ENCODE data around the gene LILRA2. TPM values are rescaled to one million over a fixed set of nuclear protein-coding genes. Genes with fewer than 3 reads are reported as not detected.

Gene LILRA2
- total and polyA plus RNA-seq, 2 experiments from 2014 or later, result not detected

DNA sequence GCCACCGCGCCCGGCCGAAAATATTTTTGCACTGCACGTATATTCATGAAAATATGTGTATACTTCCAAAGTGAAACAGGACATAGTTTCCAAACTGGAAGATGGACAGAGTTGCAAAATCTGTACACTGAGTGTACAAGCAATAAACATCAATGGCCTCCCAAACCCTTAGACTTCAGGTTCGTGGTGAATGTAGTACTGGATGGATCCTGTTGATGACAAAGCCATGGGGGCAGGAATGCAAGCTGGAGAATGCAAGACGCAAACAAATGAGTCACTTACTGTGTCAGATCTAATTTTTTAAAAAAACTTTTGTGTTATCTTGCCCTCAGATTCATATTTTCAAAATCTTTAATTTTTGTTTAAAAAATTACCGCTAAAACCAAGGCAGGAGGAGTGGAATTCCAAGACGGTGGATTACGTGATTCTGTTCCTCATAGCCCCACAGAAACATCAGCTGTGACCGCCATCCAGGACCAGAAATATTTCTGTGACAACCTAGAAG lies 12.7 kb upstream of the LILRA2 start (continued):
- TF ChIP-seq, protein P1, sequence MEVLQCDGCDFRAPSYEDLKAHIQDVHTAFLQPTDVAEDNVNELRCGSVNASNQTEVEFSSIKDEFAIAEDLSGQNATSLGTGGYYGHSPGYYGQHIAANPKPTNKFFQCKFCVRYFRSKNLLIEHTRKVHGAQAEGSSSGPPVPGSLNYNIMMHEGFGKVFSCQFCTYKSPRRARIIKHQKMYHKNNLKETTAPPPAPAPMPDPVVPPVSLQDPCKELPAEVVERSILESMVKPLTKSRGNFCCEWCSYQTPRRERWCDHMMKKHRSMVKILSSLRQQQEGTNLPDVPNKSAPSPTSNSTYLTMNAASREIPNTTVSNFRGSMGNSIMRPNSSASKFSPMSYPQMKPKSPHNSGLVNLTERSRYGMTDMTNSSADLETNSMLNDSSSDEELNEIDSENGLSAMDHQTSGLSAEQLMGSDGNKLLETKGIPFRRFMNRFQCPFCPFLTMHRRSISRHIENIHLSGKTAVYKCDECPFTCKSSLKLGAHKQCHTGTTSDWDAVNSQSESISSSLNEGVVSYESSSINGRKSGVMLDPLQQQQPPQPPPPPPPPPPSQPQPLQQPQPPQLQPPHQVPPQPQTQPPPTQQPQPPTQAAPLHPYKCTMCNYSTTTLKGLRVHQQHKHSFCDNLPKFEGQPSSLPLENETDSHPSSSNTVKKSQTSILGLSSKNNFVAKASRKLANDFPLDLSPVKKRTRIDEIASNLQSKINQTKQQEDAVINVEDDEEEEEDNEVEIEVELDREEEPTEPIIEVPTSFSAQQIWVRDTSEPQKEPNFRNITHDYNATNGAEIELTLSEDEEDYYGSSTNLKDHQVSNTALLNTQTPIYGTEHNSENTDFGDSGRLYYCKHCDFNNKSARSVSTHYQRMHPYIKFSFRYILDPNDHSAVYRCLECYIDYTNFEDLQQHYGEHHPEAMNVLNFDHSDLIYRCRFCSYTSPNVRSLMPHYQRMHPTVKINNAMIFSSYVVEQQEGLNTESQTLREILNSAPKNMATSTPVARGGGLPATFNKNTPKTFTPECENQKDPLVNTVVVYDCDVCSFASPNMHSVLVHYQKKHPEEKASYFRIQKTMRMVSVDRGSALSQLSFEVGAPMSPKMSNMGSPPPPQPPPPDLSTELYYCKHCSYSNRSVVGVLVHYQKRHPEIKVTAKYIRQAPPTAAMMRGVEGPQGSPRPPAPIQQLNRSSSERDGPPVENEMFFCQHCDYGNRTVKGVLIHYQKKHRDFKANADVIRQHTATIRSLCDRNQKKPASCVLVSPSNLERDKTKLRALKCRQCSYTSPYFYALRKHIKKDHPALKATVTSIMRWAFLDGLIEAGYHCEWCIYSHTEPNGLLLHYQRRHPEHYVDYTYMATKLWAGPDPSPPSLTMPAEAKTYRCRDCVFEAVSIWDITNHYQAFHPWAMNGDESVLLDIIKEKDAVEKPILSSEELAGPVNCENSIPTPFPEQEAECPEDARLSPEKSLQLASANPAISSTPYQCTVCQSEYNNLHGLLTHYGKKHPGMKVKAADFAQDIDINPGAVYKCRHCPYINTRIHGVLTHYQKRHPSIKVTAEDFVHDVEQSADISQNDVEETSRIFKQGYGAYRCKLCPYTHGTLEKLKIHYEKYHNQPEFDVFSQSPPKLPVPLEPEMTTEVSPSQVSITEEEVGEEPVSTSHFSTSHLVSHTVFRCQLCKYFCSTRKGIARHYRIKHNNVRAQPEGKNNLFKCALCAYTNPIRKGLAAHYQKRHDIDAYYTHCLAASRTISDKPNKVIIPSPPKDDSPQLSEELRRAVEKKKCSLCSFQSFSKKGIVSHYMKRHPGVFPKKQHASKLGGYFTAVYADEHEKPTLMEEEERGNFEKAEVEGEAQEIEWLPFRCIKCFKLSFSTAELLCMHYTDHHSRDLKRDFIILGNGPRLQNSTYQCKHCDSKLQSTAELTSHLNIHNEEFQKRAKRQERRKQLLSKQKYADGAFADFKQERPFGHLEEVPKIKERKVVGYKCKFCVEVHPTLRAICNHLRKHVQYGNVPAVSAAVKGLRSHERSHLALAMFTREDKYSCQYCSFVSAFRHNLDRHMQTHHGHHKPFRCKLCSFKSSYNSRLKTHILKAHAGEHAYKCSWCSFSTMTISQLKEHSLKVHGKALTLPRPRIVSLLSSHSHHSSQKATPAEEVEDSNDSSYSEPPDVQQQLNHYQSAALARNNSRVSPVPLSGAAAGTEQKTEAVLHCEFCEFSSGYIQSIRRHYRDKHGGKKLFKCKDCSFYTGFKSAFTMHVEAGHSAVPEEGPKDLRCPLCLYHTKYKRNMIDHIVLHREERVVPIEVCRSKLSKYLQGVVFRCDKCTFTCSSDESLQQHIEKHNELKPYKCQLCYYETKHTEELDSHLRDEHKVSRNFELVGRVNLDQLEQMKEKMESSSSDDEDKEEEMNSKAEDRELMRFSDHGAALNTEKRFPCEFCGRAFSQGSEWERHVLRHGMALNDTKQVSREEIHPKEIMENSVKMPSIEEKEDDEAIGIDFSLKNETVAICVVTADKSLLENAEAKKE (CRISPR knock-in tag; IDR thresholded peaks at IDR 0.05), result no peak
- no peak for TF ChIP-seq NANOG (IDR thresholded peaks at IDR 0.05; ENCODE audit: borderline replicate concordance)
- no peak for TF ChIP-seq ZNF331 (CRISPR knock-in tag; IDR thresholded peaks at IDR 0.05; ENCODE audit: low read depth)
- no peak for TF ChIP-seq JUNB (IDR thresholded peaks at IDR 0.05; ENCODE audit: unreplicated experiment)
- TF ChIP-seq, protein P2, sequence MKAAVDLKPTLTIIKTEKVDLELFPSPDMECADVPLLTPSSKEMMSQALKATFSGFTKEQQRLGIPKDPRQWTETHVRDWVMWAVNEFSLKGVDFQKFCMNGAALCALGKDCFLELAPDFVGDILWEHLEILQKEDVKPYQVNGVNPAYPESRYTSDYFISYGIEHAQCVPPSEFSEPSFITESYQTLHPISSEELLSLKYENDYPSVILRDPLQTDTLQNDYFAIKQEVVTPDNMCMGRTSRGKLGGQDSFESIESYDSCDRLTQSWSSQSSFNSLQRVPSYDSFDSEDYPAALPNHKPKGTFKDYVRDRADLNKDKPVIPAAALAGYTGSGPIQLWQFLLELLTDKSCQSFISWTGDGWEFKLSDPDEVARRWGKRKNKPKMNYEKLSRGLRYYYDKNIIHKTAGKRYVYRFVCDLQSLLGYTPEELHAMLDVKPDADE (IDR thresholded peaks at IDR 0.05), result no peak

DNA sequence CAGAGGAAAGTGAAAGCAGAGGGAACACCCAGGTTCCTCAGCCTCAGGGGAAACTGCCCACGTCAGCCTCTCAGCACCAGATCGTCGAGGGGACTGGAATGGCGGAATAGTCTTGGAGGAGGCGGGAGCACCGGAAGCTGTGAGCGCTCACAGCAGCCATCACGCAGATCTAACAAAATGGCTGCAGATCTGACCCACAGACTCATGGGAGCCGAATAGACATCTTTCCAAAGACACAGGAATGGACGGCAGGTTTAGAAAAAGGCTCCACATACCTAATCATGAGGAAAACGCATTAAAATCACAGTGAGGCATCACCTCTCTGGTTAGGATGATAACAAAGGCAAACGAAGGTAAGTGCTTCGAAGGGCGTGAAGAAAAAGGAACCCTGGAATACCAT lies 11.8 kb upstream of the LILRA2 start:
- Mint-ChIP-seq H3K27me3 (ENCODE audit: insufficient read depth, low read depth, poor library complexity) (no peaks in the 10 kb centered on the region), H3K36me3 (ENCODE audit: low read depth) (peaks cover 12% of the 10 kb centered on the region; the same call in 1 of the 3 replicates), H3K4me1 (no peaks in the 10 kb centered on the region), H3K27ac (no peak overlapping the region), H3K4me3 (no peak overlapping the region), H3K9me3 (peaks cover 77% of the 10 kb centered on the region)
- Histone ChIP-seq H4K20me1 (replicated peaks; ENCODE audit: insufficient read depth) (no peaks in the 10 kb centered on the region), H3K4me2 (no peak overlapping the region), H3K27ac (ENCODE audit: low read depth) (no peak overlapping the region), H3K9me2 (ENCODE audit: insufficient read depth) (no peaks in the 10 kb centered on the region), H3K79me2 (replicated peaks; ENCODE audit: insufficient read depth) (no peaks in the 10 kb centered on the region), H3K4me1 (ENCODE audit: insufficient read depth) (no peaks in the 10 kb centered on the region), H3K4me3 (no peak overlapping the region), H3K27me3 (ENCODE audit: insufficient read depth) (no peaks in the 10 kb centered on the region), H2AFZ (0 out of 2 replicates have a peak overlapping the region, but pooled peaks have one; percentile 23), H3K36me3 (ENCODE audit: insufficient read depth) (peaks cover 4% of the 10 kb centered on the region; the same call in 1 of the 2 replicates), H3F3A (replicated peaks; ENCODE audit: low read depth) (no peaks in the 10 kb centered on the region)
- ATAC-seq, result no peak
- TF ChIP-seq CREB1 (CRISPR knock-in tag; IDR thresholded peaks at IDR 0.05; ENCODE audit: low read depth) (no peak), ZNF331 (CRISPR knock-in tag; IDR thresholded peaks at IDR 0.05; ENCODE audit: low read depth) (no peak), NANOG (IDR thresholded peaks at IDR 0.05; ENCODE audit: borderline replicate concordance) (no peak), POLR2AphosphoS5 (IDR thresholded peaks at IDR 0.05; ENCODE audit: low read depth) (no peak), EZH2 (IDR thresholded peaks at IDR 0.05; ENCODE audit: low read depth, unreplicated experiment) (no peak)
- TF ChIP-seq, protein P3, sequence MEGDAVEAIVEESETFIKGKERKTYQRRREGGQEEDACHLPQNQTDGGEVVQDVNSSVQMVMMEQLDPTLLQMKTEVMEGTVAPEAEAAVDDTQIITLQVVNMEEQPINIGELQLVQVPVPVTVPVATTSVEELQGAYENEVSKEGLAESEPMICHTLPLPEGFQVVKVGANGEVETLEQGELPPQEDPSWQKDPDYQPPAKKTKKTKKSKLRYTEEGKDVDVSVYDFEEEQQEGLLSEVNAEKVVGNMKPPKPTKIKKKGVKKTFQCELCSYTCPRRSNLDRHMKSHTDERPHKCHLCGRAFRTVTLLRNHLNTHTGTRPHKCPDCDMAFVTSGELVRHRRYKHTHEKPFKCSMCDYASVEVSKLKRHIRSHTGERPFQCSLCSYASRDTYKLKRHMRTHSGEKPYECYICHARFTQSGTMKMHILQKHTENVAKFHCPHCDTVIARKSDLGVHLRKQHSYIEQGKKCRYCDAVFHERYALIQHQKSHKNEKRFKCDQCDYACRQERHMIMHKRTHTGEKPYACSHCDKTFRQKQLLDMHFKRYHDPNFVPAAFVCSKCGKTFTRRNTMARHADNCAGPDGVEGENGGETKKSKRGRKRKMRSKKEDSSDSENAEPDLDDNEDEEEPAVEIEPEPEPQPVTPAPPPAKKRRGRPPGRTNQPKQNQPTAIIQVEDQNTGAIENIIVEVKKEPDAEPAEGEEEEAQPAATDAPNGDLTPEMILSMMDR (conservative IDR thresholded peaks at IDR 0.05; ENCODE audit: low read depth in 2 of 2), result no peak
- TF ChIP-seq, protein P4, sequence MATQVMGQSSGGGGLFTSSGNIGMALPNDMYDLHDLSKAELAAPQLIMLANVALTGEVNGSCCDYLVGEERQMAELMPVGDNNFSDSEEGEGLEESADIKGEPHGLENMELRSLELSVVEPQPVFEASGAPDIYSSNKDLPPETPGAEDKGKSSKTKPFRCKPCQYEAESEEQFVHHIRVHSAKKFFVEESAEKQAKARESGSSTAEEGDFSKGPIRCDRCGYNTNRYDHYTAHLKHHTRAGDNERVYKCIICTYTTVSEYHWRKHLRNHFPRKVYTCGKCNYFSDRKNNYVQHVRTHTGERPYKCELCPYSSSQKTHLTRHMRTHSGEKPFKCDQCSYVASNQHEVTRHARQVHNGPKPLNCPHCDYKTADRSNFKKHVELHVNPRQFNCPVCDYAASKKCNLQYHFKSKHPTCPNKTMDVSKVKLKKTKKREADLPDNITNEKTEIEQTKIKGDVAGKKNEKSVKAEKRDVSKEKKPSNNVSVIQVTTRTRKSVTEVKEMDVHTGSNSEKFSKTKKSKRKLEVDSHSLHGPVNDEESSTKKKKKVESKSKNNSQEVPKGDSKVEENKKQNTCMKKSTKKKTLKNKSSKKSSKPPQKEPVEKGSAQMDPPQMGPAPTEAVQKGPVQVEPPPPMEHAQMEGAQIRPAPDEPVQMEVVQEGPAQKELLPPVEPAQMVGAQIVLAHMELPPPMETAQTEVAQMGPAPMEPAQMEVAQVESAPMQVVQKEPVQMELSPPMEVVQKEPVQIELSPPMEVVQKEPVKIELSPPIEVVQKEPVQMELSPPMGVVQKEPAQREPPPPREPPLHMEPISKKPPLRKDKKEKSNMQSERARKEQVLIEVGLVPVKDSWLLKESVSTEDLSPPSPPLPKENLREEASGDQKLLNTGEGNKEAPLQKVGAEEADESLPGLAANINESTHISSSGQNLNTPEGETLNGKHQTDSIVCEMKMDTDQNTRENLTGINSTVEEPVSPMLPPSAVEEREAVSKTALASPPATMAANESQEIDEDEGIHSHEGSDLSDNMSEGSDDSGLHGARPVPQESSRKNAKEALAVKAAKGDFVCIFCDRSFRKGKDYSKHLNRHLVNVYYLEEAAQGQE (IDR thresholded peaks at IDR 0.05; ENCODE audit: unreplicated experiment), result no peak
- DNase-seq (ENCODE audit: low spot score), result no peak
